GM18517 (cell line): Measurements from ENCODE around the gene NPM3.

Experiments
- ATAC-seq: cut with Tn5 transposase; IDR thresholded peaks from one replicate; pipeline ENCODE4 v1.9.1; 2021; ENCODE audit warnings: mild to moderate bottlenecking, moderate library complexity; ENCODE audit not compliant: unreplicated experiment

The NPM3 gene

DNA sequence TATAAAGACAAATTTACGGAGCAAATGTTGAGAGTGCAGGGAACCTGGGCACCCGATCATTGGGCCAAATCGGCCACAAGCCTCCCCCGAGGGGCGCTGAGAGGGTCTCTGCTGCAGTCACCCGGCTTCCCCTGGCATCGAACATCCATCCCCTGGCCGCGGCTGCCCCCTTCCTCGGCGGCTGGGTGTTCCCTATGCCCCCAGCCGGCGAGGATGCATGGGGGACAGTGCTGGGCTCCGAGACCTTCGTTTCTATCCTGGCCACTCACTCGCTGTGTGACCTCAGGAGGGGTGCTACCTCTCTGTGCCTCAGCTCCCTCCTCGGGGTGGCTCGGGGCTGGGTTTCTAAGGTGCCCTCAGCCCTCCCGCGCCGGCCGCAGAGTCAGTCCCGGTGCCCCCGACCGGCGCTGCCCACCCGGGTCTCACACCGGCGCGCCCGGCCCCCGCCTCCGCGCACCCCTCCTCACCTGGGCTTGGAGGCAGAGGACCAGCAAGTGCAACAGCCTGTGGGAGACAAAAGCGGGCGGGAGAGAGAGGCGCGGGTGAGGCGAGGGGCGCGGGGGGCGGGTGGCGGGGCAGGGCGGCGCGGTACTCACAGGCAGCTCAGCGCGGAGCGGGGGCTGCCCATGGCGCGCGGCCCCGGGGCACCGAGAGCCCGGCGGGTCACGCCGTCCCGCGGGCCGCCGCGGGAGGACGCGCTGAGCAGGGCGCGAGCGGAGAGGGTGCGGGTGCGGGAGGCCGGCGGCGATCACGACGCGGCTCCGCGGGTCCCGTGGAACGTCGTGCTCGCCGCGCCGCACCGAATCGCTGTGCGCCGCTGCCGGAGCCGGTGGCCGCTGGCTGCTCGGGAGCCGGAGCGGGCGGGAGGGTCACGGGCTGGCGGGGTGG is 7.7 kb downstream of the NPM3 start, which contains the start of gene FGF8:
FGF8 (minus strand) TSS at position 842 of the 888 bp plus-strand sequence; CDS start at position 628, 214 bp downstream.
- no peak for ATAC-seq

DNA sequence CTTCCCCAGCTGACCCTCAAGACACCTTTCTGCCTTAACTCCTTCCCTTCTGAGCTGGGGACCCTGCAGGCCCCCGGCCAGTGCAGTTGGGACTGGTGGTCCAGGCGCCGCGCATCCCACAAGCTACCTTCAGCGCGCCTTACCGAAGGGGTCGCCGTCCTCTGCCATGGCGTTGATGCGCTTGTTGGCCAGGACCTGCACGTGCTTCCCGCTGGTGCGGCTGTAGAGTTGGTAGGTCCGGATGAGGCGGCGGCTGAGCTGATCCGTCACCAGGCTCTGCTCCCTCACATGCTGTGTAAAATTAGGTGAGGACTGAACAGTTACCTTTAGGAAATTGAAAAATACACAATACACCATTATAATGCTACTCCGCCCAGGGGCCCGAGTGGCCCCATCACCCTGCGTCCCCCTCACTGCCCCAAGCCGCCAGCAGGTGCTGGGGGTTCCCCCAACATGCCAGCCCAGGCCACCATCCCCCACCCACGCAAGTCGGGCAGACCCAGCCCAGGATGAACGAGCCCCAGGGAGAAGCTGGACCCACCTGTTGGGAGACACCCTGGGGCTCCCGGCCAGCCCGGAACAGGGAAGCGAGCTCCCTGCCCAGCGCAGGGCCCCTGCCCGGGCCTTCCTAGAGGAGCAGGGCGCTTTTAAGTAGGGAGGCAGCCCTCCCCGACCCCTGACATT is 8.5 kb downstream of the NPM3 start:
- no peak for ATAC-seq

DNA sequence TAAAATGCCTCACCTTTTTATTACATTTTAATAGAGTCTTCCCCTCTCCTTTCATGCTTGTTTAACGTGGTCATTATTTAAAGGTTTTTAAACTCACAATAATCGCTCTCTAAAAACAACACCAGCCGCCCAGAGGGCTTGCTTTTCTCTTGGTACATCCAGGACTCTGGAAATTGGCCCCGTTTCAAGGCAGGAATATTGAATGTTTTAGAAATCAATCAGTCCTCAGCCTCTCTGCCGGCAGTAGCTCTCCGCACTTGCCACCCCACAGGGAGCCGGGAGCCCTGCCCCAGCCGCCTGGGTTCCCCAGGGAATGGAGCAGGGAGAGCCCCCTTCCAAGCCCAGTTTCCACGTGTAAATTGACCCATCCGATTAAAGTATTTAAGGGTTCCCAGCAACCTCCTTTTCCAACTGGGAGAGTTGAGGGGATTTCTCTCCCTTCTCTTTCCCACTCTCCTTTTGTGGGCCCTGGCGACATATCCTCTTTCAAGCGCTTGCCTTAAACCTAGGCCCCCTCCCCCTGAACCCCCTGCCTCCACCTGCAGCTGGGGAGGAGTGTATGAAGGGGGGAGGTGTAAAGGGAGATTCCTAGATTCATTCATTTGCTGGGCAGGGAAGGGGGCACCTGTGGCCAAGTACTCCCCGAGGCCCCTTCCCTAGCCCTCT is 9.2 kb downstream of the NPM3 start:
- no peak for ATAC-seq

DNA sequence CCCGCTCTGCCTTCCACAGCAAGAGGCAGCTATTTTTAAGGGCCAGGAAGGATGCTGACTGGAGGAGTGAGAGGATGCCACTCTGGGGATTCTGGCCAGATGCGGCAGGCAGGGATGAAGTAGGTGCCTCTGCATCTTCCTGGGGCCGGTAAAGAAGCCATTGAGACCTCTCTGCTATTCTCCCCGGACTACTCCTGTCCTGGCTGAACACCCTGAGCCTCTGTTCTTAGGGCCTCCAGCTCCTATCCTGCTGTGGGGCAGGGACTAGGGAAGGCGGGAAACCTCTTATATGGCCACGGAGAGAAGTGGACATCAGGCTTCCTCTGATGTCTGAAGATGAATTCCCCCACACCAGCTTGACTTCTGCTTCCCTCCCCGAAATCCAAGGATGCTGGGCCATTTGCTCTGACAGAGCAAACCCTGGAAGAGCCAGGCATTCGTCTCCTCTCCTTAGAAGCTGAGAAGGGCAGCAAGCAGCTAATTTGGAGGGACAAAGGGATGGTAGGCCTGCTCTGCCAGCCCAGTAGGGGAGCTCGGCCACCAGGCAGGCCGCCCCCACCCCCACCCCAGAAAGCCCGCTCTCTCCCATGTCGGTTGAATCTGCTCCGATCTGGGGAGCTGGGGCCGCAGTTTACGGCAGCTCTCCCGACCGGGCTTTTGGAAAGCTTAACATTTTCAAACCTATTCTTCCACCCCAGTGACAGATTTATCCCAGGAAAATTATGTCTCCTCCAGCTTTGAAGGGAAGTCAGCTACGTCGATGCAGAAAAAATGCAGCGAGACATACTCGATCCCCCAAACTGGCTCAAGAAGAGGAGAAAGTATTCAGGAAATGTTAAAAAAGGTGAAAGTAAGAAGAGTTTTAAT is 10.1 kb downstream of the NPM3 start:
- ATAC-seq: no peak

DNA sequence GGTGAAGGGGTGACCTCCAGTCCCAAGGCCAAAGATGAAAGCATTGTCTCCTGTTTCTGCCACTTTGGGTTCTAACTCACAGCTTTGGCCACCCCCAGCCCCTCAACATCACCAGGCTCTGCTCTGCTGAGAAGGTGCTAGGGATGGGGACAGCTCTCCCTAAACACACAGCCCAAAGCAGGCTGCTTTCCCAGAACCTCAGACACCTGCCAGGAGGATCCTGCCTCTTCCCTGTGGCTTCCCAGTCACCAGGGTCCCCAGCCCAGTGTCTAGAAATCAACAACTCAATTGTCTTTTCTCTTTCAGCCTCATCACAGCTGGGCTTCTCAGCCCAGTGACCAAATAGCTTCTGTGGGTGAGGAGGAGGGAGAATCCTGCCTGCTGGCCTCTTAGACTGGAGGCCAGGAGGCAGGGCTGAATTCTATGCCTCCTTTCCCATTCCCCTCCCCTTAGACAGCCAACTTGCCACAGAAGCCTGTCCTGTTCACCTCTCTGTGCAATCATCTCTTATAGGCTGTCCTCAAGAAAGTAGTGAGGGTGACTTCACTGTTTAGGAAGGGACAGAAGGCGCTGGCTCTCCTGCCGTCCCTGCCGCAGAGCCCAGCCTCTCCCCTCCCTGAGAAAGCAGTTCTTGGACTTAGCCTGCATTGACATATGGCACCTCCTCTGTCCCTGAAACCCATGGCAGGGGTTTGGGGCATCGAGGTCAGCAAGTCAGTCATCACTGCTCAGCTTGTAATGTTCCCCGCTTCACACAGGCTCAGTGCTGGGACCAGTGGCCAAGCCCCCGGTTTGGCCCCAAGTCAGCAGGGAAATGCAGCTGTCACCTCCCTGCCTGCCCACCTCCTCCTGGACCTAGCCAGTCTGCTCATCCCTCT is 11.0 kb downstream of the NPM3 start:
- ATAC-seq: no peak

DNA sequence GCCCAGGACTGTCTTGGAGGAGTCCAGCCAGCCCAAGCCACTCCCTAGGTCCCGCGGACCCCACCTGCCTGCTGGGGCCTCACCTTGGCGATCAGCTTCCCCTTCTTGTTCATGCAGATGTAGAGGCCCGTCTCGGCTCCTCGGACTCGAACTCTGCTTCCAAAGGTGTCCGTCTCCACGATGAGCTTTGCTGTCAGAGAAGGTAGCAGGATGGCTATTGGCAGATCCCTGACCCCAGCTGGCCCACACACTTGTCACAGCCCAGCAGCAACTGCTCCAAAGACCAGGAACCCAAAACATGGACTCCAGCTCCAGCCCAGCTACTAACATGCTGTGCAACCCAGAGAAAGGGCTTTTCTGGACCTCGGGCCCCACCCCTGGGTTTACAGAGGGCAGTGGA is 11.9 kb downstream of the NPM3 start:
- no peak for ATAC-seq

DNA sequence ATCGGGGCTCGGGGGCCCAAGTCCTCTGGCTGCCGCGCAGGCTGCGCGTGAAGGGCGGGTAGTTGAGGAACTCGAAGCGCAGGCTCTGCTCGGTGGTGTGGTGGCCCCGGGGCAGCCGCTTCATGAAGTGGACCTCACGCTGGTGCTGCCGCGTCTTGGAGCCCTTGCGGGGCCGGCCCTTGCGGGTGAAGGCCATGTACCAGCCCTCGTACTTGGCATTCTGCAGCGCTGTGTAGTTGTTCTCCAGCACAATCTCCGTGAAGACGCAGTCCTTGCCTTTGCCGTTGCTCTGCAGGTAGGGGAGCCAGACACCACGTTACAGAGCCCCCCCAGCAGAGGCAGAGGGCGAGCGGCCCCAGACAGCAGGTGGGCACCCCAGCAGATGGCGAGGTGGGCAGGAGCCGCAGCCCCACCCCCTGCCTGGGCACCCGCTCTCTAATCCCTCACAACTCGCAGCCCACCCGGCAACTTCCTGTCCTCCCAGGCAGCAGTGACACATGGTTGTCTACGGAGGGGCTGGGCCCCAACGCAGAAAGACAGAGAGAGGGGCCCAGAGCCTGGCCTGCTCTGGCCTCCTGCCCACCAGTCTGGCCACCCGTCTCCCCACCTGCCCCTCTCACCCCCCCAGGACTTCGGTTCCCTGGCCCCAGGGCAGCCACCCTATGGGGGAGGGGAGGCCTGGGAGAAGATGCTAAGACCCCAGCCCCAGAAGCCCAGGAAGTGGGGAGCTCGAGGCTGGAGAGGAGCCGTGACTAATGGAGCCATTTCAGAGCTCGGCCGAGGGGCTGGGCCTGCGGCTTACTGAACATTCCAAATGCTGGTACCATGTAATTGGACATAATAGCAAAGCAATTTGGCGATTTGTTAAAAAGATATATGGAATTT is 12.7 kb downstream of the NPM3 start:
- ATAC-seq: no peak

DNA sequence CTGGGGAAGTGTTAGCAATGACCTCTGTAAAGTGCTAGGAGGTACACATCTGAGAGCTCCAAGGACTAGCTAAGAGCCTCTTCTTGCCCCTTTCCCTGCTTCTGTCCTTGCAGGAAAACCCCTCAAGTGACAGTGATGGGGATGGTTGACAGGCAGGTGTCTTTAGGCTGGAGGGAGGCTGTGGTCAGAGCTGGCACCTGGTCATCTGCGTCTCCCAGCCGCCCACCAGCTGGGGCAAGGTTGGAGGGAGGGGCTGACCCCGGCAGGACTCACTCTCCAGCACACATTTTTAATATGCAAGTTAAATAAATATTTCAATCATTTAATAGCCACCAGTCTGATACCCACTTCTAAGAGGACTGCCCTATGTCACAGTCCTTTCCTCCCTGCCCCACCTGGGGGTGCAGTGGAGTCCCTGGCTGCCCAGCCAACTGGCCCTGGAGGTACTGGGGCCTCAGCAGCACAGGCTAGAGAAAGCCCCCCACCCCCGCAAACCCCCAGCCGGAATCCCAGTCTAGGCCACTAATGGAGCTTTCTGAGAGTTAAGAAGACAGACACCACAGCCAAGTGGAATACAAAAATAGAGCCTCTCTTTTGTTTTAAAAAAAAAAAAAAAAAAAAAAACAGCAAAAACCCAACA is 13.6 kb downstream of the NPM3 start:
- ATAC-seq: no peak

DNA sequence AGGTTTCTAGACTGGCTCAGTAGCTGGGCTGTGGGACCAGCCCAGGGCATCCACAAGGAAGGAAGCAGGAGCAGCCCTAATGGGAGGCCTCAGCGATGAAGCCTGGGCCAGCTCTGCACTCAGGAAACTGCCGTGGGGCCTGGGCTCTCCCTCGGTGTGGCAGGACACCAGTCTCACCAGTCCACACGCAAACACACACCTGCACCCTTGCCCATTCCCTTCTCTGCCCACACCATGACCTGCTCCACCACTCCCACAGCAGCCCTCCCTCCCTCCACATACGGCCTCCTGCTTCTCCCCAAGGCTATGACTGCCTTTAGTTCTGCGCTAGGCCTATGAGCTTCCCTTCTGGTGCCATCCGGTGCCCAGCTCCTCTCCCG is 14.5 kb downstream of the NPM3 start:
- no peak for ATAC-seq

DNA sequence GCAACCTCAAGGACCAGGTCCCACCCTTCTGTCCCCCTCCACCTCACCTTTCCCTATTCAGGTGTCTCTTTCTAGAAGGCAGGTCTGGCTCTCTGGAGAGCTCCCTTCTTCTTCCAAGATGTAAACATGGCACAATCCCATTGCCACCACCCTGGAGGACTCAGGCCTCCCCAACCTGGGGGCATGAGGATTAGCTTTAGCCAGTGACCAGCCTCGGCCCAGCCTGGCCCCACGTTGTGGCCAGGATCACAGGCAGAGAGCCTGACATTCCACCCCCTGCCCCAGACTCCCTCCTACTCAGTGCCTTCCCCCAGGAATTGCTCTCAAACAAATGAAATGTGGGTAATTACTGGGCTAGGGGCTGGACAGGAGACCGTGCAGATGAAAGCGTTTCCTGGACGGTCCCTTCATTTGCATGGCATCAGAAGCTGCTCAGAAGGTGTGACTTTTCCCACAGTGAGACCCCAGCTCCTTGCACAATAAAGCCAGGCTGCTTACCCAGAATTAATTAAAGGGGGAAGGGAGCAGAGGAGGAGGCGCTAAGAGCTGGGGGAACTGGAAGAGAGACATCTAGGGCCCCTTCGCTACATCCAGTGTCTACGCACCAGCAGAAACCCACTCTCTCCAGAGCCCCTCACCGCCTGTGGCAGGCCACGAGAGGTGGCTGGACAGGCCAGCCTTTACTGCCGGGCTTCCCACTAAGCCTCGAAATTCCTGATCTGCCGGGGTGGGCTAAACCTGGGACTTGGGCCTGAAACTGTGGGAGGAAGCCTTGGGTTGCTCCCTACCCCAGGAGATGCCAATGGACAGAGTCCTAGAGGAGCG is 15.1 kb downstream of the NPM3 start:
- ATAC-seq: no peak

DNA sequence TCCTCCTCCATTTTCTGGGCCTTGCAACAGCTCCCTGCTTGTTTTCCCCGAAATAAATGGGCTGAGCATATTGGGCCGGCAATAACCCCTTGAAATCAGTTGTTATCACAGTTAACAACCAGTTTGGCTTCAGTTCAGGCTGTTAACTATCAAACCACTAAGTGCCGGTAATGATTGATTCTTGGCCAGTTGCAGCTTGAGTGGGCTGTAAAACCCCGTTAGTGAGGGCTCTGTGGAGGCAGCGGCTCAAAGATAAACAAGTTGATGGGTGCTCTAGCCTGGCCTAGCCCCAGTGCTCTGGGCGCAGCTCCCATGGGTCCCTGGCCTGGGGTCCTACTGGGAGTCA is 15.7 kb downstream of the NPM3 start:
- ATAC-seq: no peak

DNA sequence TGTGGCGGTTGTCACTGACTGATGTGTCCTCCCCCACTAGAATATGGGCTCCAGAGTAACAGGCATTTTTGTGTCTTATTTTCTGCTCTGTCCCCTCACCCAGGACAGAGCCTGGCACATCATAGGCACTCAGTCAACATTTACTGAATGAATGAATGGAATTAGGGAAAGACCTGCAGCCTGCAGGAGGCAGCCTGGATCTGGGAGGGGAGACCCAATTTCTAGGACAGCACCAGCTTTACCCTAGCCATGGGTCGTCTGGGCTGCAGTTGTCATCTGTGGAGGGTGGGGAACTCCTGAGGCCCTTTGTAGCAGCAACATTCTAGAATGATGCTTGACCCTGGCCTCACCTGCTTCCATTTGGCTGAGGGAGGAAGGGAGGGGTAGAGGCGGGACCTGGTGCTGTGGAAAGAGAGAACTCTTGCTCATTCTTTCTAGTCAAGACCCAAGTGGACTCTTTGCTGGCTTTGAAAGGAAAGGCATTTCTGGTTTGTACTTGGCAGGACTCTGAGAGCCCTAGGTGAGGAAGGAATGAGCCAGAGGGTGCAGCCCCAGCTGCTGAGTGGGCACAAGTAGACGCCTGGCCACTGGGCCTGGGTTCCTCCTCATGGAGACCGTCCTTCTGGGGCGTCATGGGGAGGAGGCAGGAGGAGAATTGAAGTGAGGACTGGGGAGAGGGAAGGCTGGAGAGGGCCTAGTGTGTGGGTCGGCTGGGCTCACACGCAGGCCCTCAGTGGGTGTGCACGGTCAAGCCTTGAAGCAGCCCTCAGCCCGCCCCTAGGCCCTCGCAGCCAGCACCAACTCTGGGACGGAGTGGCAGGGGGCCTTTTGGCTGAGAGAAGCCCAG is 16.3 kb downstream of the NPM3 start:
- ATAC-seq: no peak

DNA sequence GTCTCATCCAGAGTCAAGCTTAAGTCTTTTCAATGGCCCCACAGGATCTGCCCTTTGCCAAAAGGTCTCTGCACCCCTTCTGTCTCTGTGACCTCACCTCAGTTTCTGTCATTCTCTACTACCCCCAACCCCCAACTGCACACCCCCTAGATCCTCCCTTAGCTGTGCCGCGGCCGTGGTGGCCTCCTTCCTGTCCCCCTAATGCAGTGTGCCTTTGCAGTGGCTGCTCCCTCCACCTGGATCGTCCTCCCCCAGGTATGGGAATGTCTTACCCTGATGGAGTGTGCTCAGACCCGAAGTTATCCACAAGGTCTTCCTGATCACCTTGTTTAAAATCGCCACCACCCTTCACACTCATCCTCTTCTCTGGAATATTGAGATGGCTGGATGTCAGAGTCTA is 16.9 kb downstream of the NPM3 start:
- no peak for ATAC-seq

DNA sequence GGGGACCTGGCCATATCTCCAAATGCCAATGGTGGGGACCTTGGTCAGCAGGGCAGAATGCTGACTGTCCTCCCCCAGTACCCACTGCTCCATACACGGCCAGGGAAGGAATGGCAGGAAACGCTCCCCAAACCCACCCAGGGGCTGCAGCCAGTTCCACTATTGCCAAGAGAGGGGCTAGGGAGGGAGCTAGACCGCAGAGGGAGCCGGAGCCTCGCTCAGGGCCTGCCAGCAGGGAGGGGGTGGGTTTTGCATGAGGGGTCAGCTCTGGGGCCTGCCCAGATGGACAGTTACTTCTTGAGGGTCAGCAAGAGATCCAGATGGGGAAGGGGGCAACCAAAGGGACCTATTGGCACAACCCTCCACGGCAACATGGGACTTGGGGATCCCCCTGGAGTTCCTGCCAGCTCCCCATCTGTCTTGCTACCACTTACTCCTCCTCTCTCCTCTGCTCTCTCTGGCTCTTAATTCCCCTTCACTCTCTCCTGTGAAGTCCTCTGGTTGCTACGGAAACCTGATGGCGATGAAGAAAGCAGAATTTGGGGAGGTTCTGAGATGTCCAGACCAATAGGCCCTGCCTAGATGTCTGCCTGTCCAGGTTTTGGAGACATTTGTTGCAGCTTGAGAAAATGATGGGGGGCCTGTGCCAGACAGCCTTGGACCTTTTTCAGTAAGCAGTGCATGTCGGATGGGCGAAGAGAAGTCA is 20.0 kb downstream of the NPM3 start:
- no peak for ATAC-seq

DNA sequence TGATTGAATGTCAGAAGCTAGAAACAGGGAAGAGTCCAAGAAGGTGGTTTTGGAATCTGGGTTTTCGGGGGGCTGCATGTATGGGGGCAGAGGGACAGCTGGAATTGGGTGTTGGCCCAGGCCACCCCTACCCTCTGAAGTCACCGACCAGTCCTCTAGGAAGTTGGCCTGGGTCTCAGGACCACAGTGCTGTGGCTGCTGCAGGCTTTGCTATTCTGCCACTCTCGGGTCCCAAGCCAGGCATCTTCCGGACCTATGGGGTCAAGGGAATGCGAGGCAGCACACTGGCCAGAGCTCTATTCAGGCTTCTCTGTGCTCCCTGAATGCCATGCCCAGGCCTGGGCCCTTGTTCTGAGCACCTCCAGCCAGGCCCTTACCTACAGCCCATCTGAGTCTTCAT is 20.5 kb downstream of the NPM3 start:
- ATAC-seq: no peak

DNA sequence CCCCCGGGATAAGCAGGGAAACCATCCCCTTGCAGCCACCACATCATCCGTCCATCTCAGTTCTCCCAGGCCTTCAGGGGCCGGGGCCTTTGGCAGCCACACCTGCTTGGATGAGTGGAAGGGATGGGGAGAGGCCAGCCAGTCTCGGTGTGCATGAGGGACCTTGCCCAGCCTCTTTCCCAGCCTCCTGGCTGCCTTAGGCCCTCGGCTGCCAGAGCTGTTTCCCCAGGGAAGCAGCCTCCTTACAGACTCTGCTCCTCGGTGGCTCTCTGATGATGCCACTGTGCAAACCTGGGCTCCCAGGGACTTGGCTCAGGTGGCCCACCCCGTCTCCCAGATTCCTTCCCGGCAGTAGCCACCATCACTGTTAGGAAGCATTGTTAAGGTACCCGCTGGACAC is 22.0 kb downstream of the NPM3 start:
- ATAC-seq: no peak
